HCT116 (cell line): ENCODE data around the gene MAP3K5. TPM values are rescaled to one million over a fixed set of nuclear protein-coding genes. Genes with fewer than 3 reads are reported as not detected.

ENCODE experiments used
- ATAC-seq: fragments of 200-7000 bp; cut with Tn5 transposase; 2 replicates; pipeline ENCODE4 v1.9.1; 2020; ENCODE audit warnings: mild to moderate bottlenecking, moderate library complexity
- BruUV-seq: library from RNA; stranded (reverse); fragments of 400-500 nt; replicated peaks from 2 replicates; lab custom pipeline; 2021; lab: Mats Ljungman, UMichigan
- CTCF ChIA-PET: fragments of 300-600 bp; sonication (Branson Sonifier 250); formaldehyde crosslinking; loops from one replicate; lab custom pipeline; 2021; ENCODE audit warnings: antibody characterized with exemption; lab: Charles Lee
- POLR2A ChIA-PET: fragments of 300-600, 350-600 bp; sonication (Branson Sonifier 250); formaldehyde crosslinking; loops from one replicate; lab custom pipeline; 2021; ENCODE audit warnings: antibody characterized with exemption; lab: Charles Lee
- RAD21 ChIA-PET, 2 experiments: fragments of 300-600 bp; sonication (Branson Sonifier 250); formaldehyde crosslinking; loops; one replicate each; lab custom pipeline; 2023; ENCODE audit warnings: low total read pairs in 2 of 2; ENCODE audit not compliant: uncharacterized antibody in 2 of 2, unreplicated experiment in 2 of 2, low non-redundant PET in 1 of 2; lab: Charles Lee
- DNase-seq: peaks from one replicate; pipeline ENCODE4 v3.0.0-alpha.2; 2010; ENCODE audit warnings: low read depth, low spot score
- H2AFZ ChIP-seq: fragments of 200-600 bp; shearing (Covaris generic), sonication (generic); 2 replicates; pipeline ENCODE4 v1.6.1; 2017; ENCODE audit warnings: low read depth, mixed run types, mixed read lengths, antibody characterized with exemption, low read length; ENCODE audit not compliant: poor library complexity, severe bottlenecking
- H3K27ac ChIP-seq: 2 replicates; pipeline ENCODE4 v1.5.1; 2012; ENCODE audit warnings: low read depth, low read length
- H3K27me3 ChIP-seq: fragments of 200-600 bp; sonication (generic); 2 replicates; pipeline ENCODE4 v1.6.1; 2016; ENCODE audit warnings: mixed run types, low read length, mixed read lengths; ENCODE audit not compliant: insufficient read depth
- H3K36me3 ChIP-seq, 2 experiments: fragments of 200-500 bp in 1 of 2; fragments of 200-600 bp in 1 of 2; sonication (Bioruptor generic) in 1 of 2; sonication (generic) in 1 of 2; 2 replicates each; pipeline versions ENCODE4 v1.5.1 to v1.6.1; 2014 to 2016; ENCODE audit warnings: low read length in 2 of 2, inconsistent platforms in 1 of 2, mixed read lengths in 1 of 2, mixed run types in 1 of 2; ENCODE audit not compliant: insufficient read depth in 2 of 2, control insufficient read depth in 1 of 2
- H3K4me1 ChIP-seq, 2 experiments: fragments of 200-600 bp in 1 of 2; sonication (generic) in 1 of 2; 2 replicates each; pipeline versions ENCODE4 v1.5.1 to v1.6.1; 2012 to 2017; ENCODE audit warnings: low read length in 2 of 2, inconsistent platforms in 1 of 2, mild to moderate bottlenecking in 1 of 2, mixed read lengths in 1 of 2, mixed run types in 1 of 2, moderate library complexity in 1 of 2; ENCODE audit not compliant: insufficient read depth in 2 of 2, control insufficient read depth in 1 of 2
- H3K4me2 ChIP-seq: fragments of 200-600 bp; sonication (generic); 2 replicates; pipeline ENCODE4 v1.6.1; 2017; ENCODE audit warnings: mixed run types, low read length, mixed read lengths
- H3K4me3 ChIP-seq, 2 experiments: fragments of 200-600 bp in 1 of 2; sonication (generic) in 1 of 2; replicated peaks in 1 of 2; 2 replicates each; pipeline ENCODE4 v1.5.1; 2011 to 2016; ENCODE audit warnings: low read length in 2 of 2, control low read depth in 1 of 2, low read depth in 1 of 2, mild to moderate bottlenecking in 1 of 2, mixed read lengths in 1 of 2, mixed run types in 1 of 2
- H3K79me2 ChIP-seq: fragments of 200-600 bp; sonication (generic); 2 replicates; pipeline ENCODE4 v1.6.1; 2017; ENCODE audit warnings: mild to moderate bottlenecking, mixed run types, low read length, moderate library complexity, mixed read lengths; ENCODE audit not compliant: insufficient read depth
- H3K9ac ChIP-seq: fragments of 200-600 bp; sonication (generic); 2 replicates; pipeline ENCODE4 v1.6.1; 2016; ENCODE audit warnings: low read length, mixed read lengths
- H3K9me2 ChIP-seq: fragments of 200-600 bp; sonication (generic), shearing (Covaris generic); 2 replicates; pipeline ENCODE4 v1.6.1; 2017; ENCODE audit warnings: mixed run types, mild to moderate bottlenecking, moderate library complexity; ENCODE audit not compliant: insufficient read depth
- H3K9me3 ChIP-seq, 2 experiments: fragments of 200-500 bp in 1 of 2; fragments of 200-600 bp in 1 of 2; sonication (Bioruptor generic) in 1 of 2; sonication (generic) in 1 of 2; 2 replicates each; pipeline ENCODE4 v1.6.1; 2014 to 2017; ENCODE audit warnings: low read length in 2 of 2, mixed read lengths in 2 of 2, inconsistent platforms in 1 of 2, low read depth in 1 of 2, mild to moderate bottlenecking in 1 of 2, mixed run types in 1 of 2, moderate library complexity in 1 of 2; ENCODE audit not compliant: control insufficient read depth in 1 of 2, insufficient read depth in 1 of 2
- H4K20me1 ChIP-seq: fragments of 200-600 bp; sonication (generic), shearing (Covaris generic); 2 replicates; pipeline ENCODE4 v1.6.1; 2017; ENCODE audit warnings: mixed run types, mild to moderate bottlenecking, moderate library complexity; ENCODE audit not compliant: insufficient read depth
- CBX3 ChIP-seq: IDR thresholded peaks from 2 replicates; pipeline ENCODE4 v1.6.1; 2012; ENCODE audit warnings: low read depth
- EZH2 ChIP-seq: fragments of 200-600 bp; sonication (generic); IDR thresholded peaks from 2 replicates; pipeline ENCODE4 v1.6.1; 2017; ENCODE audit warnings: antibody characterized with exemption, mixed run types
- EZH2phosphoT487 ChIP-seq: fragments of 200-600 bp; IDR thresholded peaks from 2 replicates; pipeline ENCODE4 v1.6.1; 2018; ENCODE audit warnings: antibody characterized with exemption, borderline replicate concordance
- POLR2A ChIP-seq: IDR thresholded peaks from 2 replicates; pipeline ENCODE4 v1.7.0; 2011; ENCODE audit warnings: borderline replicate concordance; ENCODE audit not compliant: insufficient read depth, insufficient read length; ENCODE audit errors: extremely low read depth
- POLR2AphosphoS5 ChIP-seq: IDR thresholded peaks from 2 replicates; pipeline ENCODE4 v1.6.1; 2011; ENCODE audit warnings: mild to moderate bottlenecking, low read depth, low read length, moderate library complexity
- SIN3A ChIP-seq: IDR thresholded peaks from 2 replicates; pipeline ENCODE4 v1.6.1; 2012; ENCODE audit warnings: low read depth
- SP1 ChIP-seq: IDR thresholded peaks from 2 replicates; pipeline ENCODE4 v1.6.1; 2012; ENCODE audit warnings: low read depth
- ZFX ChIP-seq: fragments of 450-650 bp; IDR thresholded peaks from 2 replicates; pipeline ENCODE4 v1.6.1; 2017
- intact Hi-C: fragments of 100-400 bp; cut with micrococcal nuclease; formaldehyde crosslinking; loops from 2 replicates; pipeline ENCODE4 v1.10.0; 2022
- total RNA-seq: library from RNA; stranded (reverse); gene quantifications from one replicate; pipeline ENCODE4 v1.2.1, GENCODE V29; 2021; ENCODE audit not compliant: unreplicated experiment
- TF ChIP-seq, protein P1 (sequence below): IDR thresholded peaks from 2 replicates; pipeline ENCODE4 v1.6.1; 2012; ENCODE audit warnings: low read depth
- TF ChIP-seq, protein P2 (sequence below): IDR thresholded peaks from 2 replicates; pipeline ENCODE4 v1.6.1; 2012

MAP3K5 gene
- total RNA-seq, 1 experiment from 2014 or later, result 11.8 TPM

DNA sequence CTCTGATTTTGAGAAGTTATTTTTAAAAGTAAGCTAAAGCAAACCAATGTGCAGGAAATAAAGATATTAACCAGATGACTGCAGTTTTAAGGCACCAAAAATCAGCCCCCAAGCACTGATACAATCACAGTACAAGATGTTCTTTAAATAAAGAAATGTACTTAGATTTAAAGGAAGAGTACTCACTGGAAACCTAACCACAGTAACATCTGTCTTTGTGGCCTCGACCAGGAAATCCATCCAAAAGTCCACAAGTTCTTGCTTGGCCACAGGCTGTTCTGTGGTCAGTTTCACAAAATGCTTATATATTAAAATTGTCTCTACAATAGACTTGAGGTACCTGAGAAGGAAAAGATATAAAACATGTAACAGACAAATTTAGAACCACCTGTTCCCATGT lies 136.2 kb downstream of the MAP3K5 start:
- no peaks in the 10 kb centered on the region for H3K9me2 ChIP-seq
- no TSS peak for BruUV-seq

DNA sequence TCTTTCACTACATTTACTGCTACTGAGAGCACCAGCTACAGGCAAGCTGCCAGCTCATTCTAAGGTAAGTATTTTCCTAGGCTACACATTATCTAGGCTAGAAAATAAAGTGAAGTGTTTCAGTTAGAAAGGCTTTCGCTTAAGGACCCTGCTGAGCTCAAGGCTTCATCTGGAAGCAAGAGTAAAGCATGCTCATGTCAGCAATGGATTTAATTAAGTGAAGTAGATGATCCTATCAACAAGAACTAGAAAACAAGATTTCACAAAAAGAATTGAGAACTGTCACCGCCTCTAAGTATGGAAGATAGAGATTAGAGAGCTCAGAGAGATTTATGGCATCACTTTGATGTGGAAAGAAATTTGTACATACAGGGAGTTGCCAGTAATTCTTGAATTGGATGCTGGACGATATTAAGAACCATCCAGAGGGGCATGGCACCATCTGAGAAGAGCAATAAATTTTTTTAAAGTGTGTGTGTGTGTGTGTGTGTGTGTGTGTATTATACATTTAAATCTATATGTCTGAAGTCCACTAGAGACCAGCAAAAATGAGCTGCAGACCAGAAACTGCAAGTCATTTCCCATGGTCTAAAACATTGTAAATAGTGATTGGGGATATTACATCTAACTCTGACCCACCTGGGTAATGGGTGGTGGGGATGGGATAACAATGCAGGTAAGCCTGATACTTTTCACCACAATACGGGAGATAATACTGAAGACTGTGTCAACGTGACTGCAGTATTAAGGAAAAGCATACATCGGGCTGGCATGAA lies 136.8 kb downstream of the MAP3K5 start:
- Histone ChIP-seq H3K27me3 (no peaks in the 10 kb centered on the region), H3K4me3 (no peak overlapping the region), H3K4me1 (no peaks in the 10 kb centered on the region), H4K20me1 (no peaks in the 10 kb centered on the region), H3K9me2 (no peaks in the 10 kb centered on the region), H3K4me2 (no peak overlapping the region), H3K36me3 (no peaks in the 10 kb centered on the region; a peak in 1 of 4 replicates), H2AFZ (no peak overlapping the region), H3K27ac (no peak overlapping the region), H3K9ac (no peak overlapping the region), H3K79me2 (no peaks in the 10 kb centered on the region), H3K9me3 (no peaks in the 10 kb centered on the region)
- ChIA-PET POLR2A (no interaction called here), RAD21 (interaction anchor here in 1 of 2 experiments (0.9 kb wide), 1 partner anchor 137 kb away, joined by 3 read pairs; the partner anchor contains the start of gene MAP3K5), CTCF (interaction anchor here (1.6 to 2.9 kb wide), 2 partner anchors 12 to 137 kb away, joined by 5 to 15 read pairs; partner anchors contain the start of gene MAP3K5)
- ATAC-seq, result no peak
- intact Hi-C loops, result no loop called here
- TF ChIP-seq CBX3 (no peak), POLR2A (no peak), SP1 (no peak), POLR2AphosphoS5 (no peak), EZH2phosphoT487 (no peak), ZFX (no peak), EZH2 (no peak)
- TF ChIP-seq, protein P1, sequence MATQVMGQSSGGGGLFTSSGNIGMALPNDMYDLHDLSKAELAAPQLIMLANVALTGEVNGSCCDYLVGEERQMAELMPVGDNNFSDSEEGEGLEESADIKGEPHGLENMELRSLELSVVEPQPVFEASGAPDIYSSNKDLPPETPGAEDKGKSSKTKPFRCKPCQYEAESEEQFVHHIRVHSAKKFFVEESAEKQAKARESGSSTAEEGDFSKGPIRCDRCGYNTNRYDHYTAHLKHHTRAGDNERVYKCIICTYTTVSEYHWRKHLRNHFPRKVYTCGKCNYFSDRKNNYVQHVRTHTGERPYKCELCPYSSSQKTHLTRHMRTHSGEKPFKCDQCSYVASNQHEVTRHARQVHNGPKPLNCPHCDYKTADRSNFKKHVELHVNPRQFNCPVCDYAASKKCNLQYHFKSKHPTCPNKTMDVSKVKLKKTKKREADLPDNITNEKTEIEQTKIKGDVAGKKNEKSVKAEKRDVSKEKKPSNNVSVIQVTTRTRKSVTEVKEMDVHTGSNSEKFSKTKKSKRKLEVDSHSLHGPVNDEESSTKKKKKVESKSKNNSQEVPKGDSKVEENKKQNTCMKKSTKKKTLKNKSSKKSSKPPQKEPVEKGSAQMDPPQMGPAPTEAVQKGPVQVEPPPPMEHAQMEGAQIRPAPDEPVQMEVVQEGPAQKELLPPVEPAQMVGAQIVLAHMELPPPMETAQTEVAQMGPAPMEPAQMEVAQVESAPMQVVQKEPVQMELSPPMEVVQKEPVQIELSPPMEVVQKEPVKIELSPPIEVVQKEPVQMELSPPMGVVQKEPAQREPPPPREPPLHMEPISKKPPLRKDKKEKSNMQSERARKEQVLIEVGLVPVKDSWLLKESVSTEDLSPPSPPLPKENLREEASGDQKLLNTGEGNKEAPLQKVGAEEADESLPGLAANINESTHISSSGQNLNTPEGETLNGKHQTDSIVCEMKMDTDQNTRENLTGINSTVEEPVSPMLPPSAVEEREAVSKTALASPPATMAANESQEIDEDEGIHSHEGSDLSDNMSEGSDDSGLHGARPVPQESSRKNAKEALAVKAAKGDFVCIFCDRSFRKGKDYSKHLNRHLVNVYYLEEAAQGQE, result no peak
- TF ChIP-seq, protein P2, sequence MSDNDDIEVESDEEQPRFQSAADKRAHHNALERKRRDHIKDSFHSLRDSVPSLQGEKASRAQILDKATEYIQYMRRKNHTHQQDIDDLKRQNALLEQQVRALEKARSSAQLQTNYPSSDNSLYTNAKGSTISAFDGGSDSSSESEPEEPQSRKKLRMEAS, result no peak
- no peak for DNase-seq
- BruUV-seq, result no TSS peak

More for the DNA sequence above, 136.2 kb downstream of the MAP3K5 start:
- Histone ChIP-seq H4K20me1 (no peaks in the 10 kb centered on the region), H3K27me3 (no peaks in the 10 kb centered on the region), H2AFZ (no peak overlapping the region), H3K4me3 (no peak overlapping the region), H3K4me1 (no peaks in the 10 kb centered on the region), H3K4me2 (no peak overlapping the region), H3K27ac (no peak overlapping the region), H3K36me3 (no peaks in the 10 kb centered on the region; a peak in 1 of 4 replicates), H3K9me3 (no peaks in the 10 kb centered on the region), H3K9ac (no peak overlapping the region), H3K79me2 (no peaks in the 10 kb centered on the region)
- CTCF ChIA-PET, result interaction anchor here (1.6 to 2.9 kb wide), 2 partner anchors 12 to 136 kb away, joined by 5 to 15 read pairs; partner anchors contain the start of gene MAP3K5
- DNase-seq (no peak), ATAC-seq (no peak)
- intact Hi-C loops, result no loop called here
- POLR2A ChIA-PET, result no interaction called here
- no peak for TF ChIP-seq CBX3
- TF ChIP-seq SIN3A, result no peak
- RAD21 ChIA-PET, result interaction anchor here in 1 of 2 experiments (0.9 kb wide), 1 partner anchor 136 kb away, joined by 3 read pairs; the partner anchor contains the start of gene MAP3K5
